AG09309 (cell line): ENCODE data around the gene RAB7A.

Experiments
- DNase-seq: peaks from one replicate; pipeline ENCODE4 v3.0.0-alpha.2; 2010; ENCODE audit warnings: low read depth
- H3K4me3 ChIP-seq: 2 replicates; pipeline ENCODE4 v1.5.1; 2011; ENCODE audit warnings: mild to moderate bottlenecking, low read depth, low read length, moderate library complexity; ENCODE audit not compliant: control insufficient read depth
- TF ChIP-seq, protein P1 (sequence below): IDR thresholded peaks from 2 replicates; pipeline ENCODE4 v1.5.1; 2011; ENCODE audit warnings: mild to moderate bottlenecking, low read depth, low read length, inconsistent platforms; ENCODE audit not compliant: insufficient read depth, control insufficient read depth; ENCODE audit errors: missing control alignments

Gene RAB7A

DNA sequence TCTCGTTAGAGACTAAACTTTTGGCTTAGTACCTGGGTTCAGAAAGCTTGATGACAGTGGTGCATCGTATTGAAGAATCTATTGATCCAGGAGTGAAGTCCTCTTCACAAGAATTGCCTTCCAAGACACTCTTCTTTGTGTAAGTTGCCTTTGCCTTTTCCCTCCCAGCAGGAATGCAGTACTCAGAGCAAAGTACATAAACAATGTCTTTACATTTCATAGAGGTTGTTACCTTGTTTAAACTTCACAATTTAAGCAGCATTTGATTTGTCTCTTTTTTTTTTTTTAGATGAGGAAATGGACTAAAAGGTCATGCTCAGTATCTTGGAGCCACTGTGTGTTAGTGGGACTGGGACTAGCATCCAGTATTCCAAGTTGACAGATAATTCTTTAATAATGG lies 9.9 kb downstream of the RAB7A start:
- H3K4me3 ChIP-seq, result no peak overlapping the region
- TF ChIP-seq, protein P1, sequence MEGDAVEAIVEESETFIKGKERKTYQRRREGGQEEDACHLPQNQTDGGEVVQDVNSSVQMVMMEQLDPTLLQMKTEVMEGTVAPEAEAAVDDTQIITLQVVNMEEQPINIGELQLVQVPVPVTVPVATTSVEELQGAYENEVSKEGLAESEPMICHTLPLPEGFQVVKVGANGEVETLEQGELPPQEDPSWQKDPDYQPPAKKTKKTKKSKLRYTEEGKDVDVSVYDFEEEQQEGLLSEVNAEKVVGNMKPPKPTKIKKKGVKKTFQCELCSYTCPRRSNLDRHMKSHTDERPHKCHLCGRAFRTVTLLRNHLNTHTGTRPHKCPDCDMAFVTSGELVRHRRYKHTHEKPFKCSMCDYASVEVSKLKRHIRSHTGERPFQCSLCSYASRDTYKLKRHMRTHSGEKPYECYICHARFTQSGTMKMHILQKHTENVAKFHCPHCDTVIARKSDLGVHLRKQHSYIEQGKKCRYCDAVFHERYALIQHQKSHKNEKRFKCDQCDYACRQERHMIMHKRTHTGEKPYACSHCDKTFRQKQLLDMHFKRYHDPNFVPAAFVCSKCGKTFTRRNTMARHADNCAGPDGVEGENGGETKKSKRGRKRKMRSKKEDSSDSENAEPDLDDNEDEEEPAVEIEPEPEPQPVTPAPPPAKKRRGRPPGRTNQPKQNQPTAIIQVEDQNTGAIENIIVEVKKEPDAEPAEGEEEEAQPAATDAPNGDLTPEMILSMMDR, result no peak
- no peak for DNase-seq

DNA sequence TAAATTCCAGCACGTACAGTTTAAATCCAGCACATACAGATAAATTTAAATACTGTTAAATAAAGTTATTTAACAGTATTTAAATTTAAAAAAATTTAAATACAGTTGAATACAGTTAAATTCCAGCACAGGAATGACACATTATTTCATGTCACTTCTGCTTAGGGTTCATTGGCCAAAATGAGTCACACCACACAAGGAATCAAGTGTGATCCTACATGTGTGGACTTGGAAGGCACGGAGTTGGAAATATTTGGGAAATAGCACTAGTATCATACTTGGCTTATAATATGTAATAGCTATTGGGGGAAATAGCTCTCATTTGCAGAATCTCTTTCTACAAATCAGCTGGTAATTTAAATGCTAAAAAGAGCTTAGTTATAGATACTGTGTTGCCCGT lies 10.6 kb downstream of the RAB7A start:
- TF ChIP-seq, protein P1, result no peak
- no peak for DNase-seq
- no peak overlapping the region for H3K4me3 ChIP-seq

DNA sequence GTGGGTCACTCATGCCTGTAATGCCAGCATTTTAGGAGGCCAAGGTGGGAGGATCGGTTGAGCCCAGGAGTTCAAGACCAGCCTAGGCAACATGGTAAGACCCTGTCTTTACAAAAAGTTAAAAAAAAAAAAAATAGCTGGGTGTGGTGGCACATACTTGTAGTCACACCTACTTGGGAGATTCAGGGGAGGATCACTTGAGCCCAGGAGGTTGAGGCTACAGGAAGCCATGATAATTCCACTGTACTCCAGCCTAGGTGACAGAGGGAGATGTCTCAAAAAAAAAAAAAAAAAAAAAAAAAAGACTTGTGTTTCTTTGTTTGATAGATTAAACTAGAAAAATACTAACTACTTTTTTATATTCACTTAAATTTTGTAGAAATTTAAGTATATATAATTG lies 14.6 kb downstream of the RAB7A start:
- H3K4me3 ChIP-seq, result no peak overlapping the region
- no peak for DNase-seq
- TF ChIP-seq, protein P1, result no peak

DNA sequence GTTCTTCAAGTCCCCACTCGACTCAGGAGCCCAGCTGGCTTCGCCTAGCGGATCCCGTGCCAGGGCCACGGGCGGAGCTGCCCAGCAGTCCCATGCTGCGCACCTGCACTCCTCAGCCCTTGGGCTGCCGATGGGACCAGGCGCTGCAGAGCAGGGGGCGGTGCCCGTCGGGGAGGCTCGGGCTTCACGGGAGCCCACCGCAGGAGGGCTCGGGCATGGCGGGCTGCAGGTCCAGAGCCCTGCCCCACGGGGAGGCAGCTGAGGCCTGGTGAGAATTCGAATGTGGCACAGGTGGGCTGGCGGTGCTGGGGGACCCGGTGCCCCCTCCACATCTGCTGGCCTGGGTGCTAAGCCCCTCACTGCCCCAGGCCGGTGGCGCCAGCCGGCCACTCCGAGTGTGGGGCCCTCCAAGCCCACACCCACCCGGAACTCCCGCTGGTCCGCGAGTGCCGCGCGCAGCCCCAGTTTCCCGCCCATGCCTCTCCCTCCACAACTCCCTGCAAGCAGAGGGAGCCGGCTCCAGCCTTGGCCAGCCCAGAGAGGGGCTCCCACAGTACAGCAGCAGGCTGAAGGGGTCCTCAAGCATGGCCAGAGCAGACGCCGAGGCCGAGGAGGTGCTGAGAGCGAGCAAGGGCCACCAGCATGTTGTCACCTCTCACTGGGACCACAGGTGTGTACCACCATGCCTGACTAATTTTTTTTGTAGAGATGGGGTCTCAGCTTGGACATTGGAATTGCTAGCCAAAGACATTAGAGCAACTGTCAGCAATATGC lies 17.0 kb downstream of the RAB7A start:
- TF ChIP-seq, protein P1, result no peak
- H3K4me3 ChIP-seq, result no peak overlapping the region
- no peak for DNase-seq

DNA sequence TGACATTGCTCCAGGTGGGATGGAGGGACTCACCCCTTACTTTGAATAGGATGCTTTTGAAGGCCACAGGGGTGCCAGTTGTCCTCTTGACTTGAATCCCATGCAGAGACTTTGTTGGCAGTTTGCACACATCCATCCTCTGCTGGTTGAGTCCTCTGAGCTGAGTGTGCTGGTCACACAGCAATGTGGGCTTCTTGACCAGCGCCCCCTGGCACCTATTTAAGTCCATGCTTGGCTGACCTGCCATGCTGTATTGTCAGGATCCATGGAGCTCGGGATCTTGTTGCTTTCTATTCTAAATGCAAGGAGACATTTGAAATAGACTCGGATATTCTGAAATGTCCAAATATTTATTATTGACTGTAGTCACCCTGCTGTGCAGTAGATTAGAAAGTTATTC lies 19.8 kb downstream of the RAB7A start:
- no peak overlapping the region for H3K4me3 ChIP-seq
- TF ChIP-seq, protein P1, result no peak

DNA sequence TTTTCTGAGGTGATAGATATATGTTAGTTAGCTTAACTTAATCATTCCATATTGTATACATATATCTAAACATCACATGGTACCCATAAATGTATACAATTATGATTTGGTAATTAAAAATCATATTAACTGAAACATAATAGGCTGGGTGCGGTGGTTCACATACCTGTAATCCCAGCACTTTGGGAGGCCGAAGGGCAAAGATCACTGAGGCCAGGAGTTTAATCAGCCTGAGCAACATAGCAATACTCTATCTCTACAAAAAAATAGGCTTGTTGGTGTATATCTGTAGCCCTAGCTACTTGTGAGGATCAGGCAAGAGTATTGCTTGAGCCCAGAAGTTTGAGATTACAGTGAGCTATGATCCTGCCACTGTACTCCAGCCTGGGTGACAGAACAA lies 20.9 kb downstream of the RAB7A start:
- H3K4me3 ChIP-seq, result no peak overlapping the region
- TF ChIP-seq, protein P1, result no peak
- no peak for DNase-seq

More for the DNA sequence above, 19.8 kb downstream of the RAB7A start:
- DNase-seq, result no peak

DNA sequence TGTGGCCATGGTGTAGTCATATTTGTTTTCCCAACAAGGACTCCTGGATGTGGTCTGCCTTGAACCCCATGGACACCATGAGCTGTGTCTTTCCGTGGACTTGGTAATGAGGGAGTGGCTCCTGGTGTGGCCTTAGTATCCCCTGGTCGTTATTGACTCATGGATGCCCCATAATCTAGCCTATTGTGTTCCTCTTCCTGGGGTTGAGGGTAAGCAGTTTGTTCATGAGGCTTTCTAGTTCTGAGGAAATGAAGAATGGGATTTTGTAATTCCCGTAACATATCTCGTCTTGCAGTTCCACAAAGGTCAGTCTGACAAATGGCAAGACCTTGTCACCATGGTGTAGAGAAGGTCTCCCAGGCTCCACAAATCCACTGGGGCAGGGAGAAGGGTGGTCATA lies 22.6 kb downstream of the RAB7A start:
- TF ChIP-seq, protein P1, result no peak
- no peak for DNase-seq
- H3K4me3 ChIP-seq, result no peak overlapping the region
